Renal cortical epithelial cell (primary cell): Measurements from ENCODE around the gene DNASE1L3. TPM values are rescaled to one million over a fixed set of nuclear protein-coding genes. Genes with fewer than 3 reads are reported as not detected.
A peak's percentile ranks its signal among the peaks of the same experiment; 100 is the strongest.
"Not testable (repeated sequence)": the region's sequence is repeated elsewhere in the genome, so short reads cannot be mapped to it uniquely, and the experiment has no call there.

ENCODE experiments used
- DNase-seq: peaks from one replicate; pipeline ENCODE4 v3.0.0-alpha.2; 2011; ENCODE audit warnings: low read depth
- total RNA-seq: library from RNA; depleted of rRNA; stranded (reverse); fragments of >200 nt; gene quantifications from 2 replicates; pipeline ENCODE4 v1.2.3, GENCODE V29; 2014

DNASE1L3 gene
- total RNA-seq, 1 donor from 2014 or later: not detected

DNA sequence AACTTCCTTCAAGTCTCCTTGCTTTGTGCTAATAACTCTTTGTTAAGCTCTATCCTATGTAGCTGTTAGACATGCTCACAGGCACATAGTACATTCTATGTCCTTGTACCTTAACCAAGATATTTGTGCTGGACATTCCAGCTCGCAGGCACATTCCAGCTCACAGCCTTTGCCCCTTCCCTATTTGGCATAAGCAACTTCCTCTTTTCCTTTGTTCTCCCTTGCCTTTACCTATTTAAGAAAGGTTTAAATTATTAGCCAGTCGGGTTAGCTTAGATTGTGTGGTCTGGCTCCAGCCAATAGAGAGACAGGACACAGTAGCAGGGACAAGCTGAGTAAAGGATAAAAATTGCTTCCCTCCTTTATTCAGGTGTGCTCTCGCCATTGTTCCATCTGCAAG is 9.3 kb downstream of the DNASE1L3 start:
- DNase-seq: not testable (repeated sequence)

DNA sequence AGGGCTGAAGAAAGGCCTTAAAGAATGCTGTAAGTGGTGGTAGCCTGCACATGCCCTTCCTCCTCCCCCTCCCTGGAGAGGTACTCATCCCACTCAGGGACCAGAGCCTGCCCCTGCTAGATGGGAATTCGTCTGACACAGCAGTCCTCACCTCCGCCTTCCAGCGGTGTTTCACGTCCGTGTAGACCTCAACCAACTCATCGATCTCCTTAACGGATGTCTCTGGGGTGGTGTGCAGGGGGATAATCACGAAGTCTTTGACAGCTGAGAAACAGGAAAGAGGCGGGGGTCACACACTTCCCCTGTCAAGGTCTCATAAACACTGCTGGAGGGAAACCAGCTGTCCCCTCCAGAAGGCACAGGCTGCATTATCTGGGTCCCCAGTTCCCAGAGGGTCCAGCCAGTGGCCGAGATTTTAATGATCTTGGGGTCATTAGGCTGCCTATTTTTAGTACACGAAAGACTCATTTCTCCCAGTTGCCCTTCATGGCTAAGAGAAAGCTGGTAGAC is 9.9 kb downstream of the DNASE1L3 start:
- DNase-seq: no peak

DNA sequence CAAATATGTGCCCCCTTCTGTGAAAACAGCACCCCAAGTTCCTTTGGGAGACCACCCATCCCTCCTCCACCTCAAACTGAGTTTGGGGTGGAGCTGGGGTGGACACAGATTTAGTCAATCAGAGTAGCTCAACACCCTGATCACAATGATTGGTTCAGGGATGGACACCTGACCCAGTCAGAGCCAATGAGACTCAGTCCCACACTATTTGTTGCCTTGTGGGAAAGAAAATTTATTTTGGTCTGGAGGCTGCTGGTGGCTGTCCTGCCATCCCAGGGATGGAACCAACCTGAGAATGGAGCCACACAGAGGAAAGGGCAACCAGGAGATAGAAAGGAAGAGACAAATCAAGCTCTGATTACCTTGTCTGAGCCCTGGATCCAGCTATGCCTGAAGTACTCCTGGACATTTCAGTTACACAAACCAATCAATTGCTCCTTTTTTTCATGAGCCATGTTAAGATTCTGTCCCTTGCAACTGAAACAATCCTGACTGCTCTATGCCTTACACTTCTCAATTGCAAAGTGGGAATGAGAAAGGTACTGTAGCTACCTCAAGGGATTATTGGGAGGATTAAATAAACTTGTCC is 10.6 kb downstream of the DNASE1L3 start:
- no peak for DNase-seq

DNA sequence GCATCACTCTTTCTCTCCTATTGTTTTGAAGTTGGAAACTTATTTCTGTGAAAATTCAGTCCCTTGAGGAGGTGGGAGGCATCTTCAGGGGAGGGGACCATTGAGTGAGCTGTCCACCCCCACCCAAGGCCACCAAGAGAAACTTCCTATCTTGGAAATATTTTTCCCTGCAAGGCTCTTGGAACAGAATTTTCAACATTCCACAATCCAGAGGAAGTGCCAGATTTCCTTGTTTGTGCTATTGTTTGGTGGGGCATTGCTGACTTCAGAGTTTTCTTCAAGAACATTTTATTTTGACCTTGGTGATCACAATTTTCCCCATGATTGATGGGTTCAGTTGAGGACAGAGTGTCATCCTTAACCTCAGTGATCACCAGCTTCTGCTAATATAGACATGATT is 12.0 kb downstream of the DNASE1L3 start:
- no peak for DNase-seq

DNA sequence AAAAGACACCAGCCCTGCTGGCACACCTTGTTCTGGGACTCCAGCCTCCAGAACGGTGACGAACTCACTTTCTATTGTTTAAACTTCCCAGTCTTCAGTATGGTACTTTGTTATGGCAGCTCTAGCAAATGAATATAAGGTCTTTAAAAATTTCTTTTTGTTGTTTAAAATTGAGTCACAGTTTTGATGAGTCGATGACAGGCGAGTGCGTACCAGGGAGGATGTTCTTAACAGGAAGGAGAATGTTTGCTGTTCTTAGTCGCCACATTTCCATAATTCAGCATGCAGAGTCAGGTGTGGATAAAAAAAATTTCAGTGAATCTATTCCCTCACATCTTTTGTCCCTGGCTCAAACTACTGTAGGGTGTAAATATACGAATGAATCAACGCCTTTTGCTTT is 12.4 kb downstream of the DNASE1L3 start:
- no peak for DNase-seq

DNA sequence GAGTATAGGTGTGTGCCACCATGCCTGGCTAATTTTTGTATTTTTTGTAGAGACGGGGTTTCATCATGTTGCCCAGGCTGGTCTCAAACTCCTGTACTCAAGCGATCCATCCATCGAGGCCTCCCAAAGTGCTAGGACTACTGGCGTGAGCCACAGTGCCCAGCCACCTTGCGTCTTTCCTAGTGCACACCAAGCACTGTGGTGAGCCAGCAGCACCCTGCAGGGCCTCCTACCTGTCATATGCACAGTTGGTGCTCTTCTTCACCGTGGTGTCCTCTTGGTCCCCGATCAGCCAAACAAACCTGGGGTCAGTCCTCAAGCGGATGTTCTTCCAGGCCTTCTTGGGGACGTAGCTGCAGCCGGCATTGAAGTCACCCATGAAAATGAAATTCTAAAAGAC is 13.2 kb downstream of the DNASE1L3 start:
- DNase-seq: no peak

DNA sequence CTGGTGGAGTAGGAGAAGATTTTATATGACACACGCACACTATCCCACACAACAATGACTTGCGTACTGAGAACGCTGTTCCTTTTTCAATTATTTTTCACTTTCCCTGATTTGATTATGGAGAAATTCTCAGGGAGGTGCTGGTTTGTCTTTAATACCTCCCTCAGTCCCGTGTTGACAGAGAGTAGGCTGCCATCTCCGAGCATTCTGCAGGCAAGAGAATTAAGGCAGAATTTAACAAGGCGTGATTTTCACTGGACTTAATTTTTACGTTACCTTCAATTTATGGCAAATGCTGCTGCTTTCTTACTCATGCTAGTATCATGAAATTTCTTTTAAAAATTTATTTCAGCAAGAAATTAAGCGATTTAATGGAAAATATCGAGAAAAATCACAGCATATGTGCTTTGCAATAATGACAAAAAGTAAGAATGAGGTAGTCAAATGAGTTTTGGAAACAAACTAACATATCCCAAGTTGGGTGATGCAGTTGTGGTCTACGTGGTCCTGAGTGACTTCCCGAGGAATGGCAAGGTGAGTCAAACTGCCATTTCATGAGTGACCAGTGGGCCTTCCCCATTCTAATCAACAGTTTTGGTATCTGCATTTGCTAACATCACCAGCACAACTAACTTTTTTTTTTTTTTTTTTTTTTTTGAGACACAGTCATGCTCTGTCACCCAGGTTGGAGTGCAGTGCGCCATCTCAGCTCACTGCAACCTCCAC is 16.9 kb downstream of the DNASE1L3 start:
- no peak for DNase-seq

DNA sequence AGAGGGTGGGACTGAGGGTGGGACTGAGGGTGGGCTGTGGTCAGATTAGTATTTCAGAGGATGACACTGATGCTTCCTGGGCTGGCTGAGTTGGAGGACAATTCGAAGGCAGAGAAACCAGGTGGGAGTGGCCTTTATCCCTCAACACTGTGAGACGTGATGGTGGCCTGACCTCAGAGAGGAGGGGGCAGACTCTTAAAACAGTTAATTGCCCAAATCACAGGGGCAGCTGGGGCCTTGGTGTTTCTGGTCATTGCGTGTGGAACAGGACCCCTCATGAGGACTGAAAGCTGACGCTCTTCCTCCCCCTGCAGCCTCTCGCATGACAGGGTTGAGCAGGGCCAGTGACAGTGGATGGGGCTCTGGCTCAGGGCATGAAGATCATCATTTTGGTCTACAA is 18.7 kb downstream of the DNASE1L3 start:
- no peak for DNase-seq

DNA sequence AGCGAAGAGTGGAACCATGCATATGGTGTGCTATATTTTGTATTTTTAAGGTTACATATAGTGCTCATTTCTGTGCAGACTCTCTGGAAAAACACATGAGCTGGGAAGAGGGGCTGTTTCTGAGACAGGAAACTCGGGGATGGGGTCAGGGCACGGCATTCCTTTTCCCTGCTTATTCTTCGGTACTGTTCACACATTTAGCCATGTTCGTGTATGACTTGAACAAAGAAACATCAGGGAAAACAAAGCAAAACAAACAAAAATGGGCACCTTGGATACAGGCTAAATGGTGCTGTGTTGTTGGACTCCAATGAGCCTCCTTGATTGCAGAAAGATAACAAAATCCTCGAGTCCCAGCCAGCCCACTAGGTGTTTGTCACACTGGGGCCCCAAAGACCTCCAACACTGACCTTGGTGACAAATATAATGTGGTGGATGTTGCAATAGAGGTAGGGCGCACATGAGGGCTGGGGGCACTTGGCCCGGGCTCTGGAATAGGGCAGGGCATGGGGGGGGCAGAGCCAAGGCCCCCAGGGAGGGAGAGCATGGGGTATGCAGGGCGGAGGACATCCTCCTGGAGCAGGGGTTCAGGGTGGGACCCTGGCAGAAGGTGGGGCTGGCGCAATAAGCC is 19.3 kb downstream of the DNASE1L3 start:
- DNase-seq: no peak

DNA sequence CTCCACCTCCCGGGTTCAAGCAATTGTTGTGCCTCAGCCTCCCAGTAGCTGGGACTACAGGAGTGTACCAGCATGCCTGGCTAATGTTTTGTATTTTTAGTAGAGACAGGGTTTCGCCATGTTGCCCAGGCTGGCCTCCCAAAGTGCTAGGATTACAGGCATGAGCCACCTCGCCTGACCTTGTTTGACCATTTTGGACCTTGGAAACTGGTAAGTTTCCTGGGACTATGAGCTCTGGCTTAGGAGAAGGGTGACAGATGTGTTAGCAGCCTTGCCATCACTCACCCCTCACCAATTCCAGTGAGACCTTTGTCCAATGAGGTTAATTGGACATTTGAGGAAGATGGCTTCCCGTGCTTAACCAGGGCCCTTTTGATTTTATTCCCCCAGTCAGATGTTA is 19.9 kb downstream of the DNASE1L3 start:
- DNase-seq: no peak

DNA sequence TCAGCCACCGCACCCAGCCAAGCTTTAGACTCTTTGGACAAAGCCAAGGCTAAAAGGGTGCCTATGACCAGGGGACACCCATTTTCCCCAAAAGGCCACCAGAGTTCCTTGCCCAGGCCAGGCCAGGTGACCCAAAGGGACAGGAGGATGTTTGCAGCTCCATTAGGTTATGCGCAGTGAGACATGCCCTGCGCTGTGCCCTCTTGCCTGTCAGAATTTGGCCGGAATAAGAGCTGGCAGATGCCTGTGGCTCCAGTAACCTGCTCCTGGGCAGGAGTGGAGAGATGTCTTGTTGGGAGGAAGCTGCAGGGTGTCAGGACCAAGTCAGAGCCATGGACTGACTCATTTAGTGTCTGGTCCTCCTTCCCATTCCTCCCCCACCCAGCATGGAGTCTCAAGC is 20.5 kb downstream of the DNASE1L3 start:
- DNase-seq: no peak

DNA sequence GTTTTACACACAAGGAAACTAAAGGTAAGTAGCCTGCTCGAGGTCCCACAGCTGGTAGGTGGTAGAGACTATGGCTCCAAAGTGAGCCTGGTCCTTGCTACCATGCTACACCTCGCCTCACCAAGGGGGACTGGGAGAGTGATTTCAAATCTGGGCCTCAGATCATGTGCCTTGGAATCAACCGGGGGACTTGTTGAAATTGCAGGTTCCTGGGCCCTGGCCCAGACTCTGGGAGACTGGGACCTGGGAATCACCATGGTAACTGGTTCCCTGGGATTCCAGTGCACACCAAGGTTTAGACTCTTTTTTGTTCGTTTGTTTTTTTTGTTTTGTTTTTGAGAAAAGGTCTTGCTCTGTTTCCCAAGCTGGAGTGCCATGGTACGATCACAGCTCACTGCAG is 21.1 kb downstream of the DNASE1L3 start:
- no peak for DNase-seq

DNA sequence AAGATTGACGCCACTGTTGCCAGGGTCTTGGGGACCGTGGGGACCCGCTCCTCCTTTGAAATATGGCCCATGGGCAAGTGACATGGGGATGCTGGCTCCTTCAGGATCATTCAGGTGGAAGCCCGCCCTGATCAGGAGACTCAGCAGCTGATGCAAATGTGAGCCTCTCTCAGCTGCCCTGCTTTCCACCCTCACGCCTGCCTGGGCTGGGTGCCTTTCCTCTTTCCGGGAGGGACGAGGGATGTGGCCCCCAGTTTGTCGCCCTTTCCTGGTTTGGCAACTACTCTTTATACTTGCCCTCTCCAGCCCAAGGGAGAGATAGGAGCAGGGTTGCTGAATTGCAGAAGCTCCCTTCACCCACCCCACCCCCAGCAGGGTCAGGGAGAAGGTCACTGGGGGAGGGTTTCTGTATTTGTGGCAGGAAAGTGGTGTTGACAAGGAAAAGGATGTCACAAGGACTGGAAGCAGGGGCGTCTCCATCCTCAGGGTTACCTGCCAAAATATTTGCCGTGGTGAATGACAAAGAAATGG is 21.8 kb downstream of the DNASE1L3 start:
- DNase-seq: no peak

DNA sequence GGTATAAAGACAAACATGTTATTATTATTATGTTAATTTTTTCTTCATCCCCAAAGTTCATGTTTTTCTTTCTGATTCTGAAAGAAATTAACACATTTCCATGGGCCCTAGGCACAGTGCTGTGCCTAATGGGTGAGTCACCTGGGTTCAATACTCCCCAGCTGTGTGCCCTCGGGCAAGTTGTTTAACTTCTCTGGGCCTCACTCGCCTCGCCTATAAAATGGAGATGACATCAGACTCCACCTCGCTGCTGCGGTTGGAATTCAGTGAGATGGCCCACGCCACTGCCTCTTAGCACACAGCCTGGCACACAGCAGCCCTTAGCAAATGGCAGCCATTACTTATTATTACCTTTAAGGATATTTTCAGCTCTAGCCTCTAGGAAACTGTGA is 22.6 kb downstream of the DNASE1L3 start:
- no peak for DNase-seq

DNA sequence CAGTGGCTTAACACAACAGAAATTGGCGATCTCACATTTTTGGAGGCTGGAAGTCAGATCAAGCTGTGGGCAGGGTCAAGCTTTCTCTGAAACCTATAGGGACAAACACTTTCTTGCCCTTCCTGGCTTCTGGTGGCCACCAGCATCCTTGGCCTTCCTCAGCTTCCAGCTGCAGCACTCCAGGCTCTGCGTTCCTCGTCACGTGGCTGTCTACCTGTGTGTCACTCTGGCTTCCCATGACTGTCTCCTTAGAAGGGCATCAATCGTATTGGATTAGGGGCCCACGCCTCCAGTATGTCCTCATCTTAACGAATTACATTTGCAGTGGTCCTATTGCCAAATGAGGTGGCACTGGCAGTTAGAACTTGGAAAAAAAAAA is 25.8 kb downstream of the DNASE1L3 start:
- DNase-seq: no peak

DNA sequence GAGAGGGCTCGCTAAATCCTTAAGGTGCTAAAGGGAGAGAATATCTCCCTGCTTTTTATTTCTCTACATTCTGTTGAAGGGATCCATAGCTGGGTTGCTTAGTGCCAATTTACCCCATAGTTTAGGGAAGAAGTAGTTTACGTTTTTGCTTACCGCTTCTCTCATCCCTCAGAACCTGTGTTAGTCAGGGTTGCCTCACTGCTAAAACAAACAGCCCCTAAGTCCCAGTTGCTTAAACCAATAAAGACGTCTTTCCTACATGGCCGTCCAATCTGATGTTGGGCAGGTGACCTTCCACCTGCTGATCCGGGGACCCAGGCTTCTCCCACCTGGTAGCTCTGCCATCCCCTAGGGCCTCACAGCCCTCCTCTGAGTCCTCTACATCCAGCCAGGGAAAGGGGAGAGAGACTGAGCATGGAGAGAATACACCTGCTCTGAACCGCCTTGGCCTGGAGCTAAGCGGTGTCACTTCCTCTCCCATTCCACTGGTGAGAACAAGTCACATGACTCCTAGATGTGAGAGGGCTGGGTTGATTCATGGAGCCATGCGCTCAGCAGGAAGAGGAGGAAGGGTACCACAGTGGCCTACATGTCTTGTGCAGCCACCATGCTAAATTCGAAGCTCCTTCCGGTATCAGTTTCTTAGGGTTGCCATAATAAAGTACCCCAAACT is 26.3 kb downstream of the DNASE1L3 start:
- DNase-seq: no peak

DNA sequence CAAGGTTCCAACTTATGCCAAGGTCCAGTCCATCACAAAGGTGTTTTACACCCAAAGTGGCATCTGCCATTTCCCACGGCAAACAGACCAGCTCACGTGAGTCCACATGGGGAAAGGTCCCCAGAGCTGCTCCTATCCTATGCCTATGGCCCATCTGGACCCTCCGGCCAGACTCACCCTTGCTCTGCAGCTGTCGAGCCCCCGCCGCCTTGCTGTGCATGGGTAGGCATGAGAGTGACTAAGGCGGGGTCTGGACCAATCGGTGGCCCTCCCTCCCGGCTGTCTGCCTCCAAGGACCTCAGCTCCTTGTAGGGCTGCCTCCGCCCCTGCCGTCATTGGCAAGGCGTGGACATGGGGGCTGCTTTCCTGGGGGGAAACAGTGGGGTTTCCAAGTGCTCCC is 26.9 kb downstream of the DNASE1L3 start:
- DNase-seq: no peak

DNA sequence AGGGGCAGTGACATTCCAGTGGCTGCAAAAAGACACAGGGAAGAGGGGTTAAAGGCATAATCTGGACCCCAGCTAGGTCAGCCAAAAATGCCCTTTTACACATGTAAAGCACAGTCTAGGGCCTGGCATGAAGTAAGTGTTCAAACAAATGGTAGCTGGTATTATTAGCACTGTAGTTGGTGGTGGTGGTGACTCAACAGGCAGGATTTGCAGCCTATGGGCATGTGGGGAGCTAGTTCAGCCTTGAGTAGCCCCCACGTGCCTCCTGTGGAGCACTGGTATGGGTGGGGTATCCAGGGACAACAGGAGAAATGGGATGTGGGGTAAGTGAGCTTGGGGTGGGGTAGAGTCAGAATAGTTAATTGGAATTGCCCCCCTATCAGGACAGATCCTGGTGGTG is 27.6 kb downstream of the DNASE1L3 start:
- no peak for DNase-seq

DNA sequence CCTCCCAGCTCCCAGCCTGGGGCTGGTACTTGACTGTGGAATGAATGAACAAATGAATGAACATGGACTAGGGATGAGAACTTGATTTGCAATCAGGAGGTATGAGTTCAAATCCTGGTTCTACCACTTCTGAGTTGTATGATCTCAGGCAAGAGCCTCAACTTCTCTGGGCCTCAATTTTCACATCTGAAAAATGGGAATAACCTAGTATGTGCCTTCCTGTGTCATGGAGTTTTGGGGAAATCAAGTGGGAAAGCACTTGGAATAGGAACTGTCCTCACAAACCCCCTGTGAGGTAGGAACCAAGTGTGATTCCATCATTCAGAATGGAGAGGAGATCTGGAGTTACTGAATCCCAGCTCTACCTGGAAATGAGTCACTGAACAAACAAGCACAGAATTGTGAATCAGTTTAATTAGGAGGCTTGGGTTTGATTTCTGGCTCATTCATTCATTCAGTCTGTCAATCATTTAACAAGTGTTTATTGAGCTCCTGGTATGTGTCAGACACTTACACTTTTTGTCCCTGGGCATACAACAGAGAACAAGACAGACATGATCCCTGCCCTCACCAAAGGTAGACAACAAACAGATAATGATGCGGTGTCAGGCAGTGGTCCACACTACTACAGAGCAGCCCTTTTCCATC is 29.7 kb downstream of the DNASE1L3 start:
- peak; percentile 95 for DNase-seq

DNA sequence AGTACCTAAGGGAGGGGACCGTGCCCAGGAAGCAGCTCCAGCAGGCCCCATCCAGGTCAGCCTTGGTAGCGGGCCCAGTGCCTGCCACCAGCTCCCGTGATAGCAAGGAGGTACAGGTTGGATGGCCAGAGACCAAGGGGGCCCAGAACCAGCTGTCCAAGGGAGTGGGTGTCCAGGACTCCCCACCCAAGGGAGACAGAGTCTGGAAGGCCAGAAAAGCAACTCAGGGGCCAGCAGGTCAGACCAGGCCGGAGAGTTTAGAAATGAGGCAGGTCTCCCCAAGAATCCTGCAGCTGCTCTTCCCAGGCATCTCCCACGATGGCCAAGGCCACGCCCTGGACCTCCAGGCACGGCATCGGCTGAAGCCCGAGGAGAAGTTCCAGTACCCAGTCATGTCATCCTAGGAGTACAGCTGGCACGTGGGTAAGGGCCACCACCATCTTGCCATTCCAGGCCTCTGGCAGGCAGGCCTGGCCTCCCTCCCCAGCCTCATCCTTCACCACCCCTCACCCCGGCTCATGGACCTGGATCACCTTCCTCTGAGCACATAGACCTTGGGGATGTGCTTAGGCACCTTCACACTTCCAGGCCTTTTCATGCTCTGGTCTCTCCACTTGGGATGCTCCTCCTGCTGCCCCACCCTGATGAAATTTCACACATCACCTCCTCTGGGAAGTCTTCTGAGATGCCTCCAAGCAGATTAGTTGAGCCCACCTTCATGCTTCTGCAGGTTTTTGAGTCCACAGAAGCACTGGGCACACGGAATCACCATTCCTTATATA is 30.5 kb downstream of the DNASE1L3 start:
- DNase-seq: no peak
